GM21381 (cell line): ENCODE measurements around the gene UVRAG.

Experiments used
- ATAC-seq: cut with Tn5 transposase; IDR thresholded peaks from one replicate; pipeline ENCODE4 v1.9.1; 2021; ENCODE audit warnings: mild to moderate bottlenecking, moderate library complexity; ENCODE audit not compliant: unreplicated experiment

UVRAG gene

GRCh38 chr11:75783416-75784084, 31.5 kb upstream of the UVRAG start:
- ATAC-seq = no peak

GRCh38 chr11:75784085-75784478, 30.9 kb upstream of the UVRAG start:
- no peak for ATAC-seq

- no peak for ATAC-seq
These were observed 30.5 kb upstream of the UVRAG start for GRCh38 chr11:75784506-75784905.

GRCh38 chr11:75785187-75785586, 29.8 kb upstream of the UVRAG start:
- no peak for ATAC-seq

GRCh38 chr11:75786101-75786736, 28.8 kb upstream of the UVRAG start:
- ATAC-seq = peak; percentile 86

GRCh38 chr11:75789521-75789920, 25.5 kb upstream of the UVRAG start:
- no peak for ATAC-seq

- ATAC-seq = no peak
These were observed 24.0 kb upstream of the UVRAG start for GRCh38 chr11:75790986-75791385.

GRCh38 chr11:75792127-75792731, 22.8 kb upstream of the UVRAG start:
- ATAC-seq = no peak

- no peak for ATAC-seq
These were observed 21.8 kb upstream of the UVRAG start for GRCh38 chr11:75792997-75793800.

GRCh38 chr11:75793966-75794365, 21.0 kb upstream of the UVRAG start:
- no peak for ATAC-seq

- ATAC-seq = no peak
These were observed 19.5 kb upstream of the UVRAG start for GRCh38 chr11:75795276-75796090.

- ATAC-seq = no peak
These were observed 18.9 kb upstream of the UVRAG start for GRCh38 chr11:75796091-75796435.

- no peak for ATAC-seq
These were observed 17.9 kb upstream of the UVRAG start for GRCh38 chr11:75797116-75797515.

GRCh38 chr11:75797792-75798191, 17.2 kb upstream of the UVRAG start:
- no peak for ATAC-seq

GRCh38 chr11:75800136-75800675, 14.8 kb upstream of the UVRAG start:
- ATAC-seq = no peak

- ATAC-seq = no peak
These were observed 14.2 kb upstream of the UVRAG start for GRCh38 chr11:75800728-75801361.

GRCh38 chr11:75801362-75802020, 13.5 kb upstream of the UVRAG start:
- no peak for ATAC-seq

- ATAC-seq = no peak
These were observed 12.7 kb upstream of the UVRAG start for GRCh38 chr11:75802021-75802912.
